ENCODE data around the gene SLC2A9. TPM values are rescaled to one million over a fixed set of nuclear protein-coding genes. Genes with fewer than 3 reads are reported as not detected.

Gene SLC2A9
- total RNA-seq, 1 experiment from 2014 or later: 1.8 TPM

- H3K4me3 Mint-ChIP-seq (ENCODE audit: low read depth, unreplicated experiment): no peak overlapping the region
- CTCF ChIA-PET: no interaction called here
- no peak for TF ChIP-seq CTCF (IDR thresholded peaks at IDR 0.05; ENCODE audit: unreplicated experiment)
Measured at GRCh38 chr4:9971711-9972110, 49.6 kb downstream of the SLC2A9 start.

GRCh38 chr4:9970399-9971011, 50.8 kb downstream of the SLC2A9 start:
- no TSS peak for BruUV-seq (replicated peaks)
- H3K27me3 Mint-ChIP-seq (ENCODE audit: unreplicated experiment): no peaks in the 10 kb centered on the region
- CTCF ChIA-PET: no interaction called here
- no peaks in the 10 kb centered on the region for H3K9me3 Mint-ChIP-seq (ENCODE audit: low read depth, unreplicated experiment)
- H3K4me1 Mint-ChIP-seq (ENCODE audit: low read depth, unreplicated experiment): no peaks in the 10 kb centered on the region
- no peak for TF ChIP-seq CTCF (IDR thresholded peaks at IDR 0.05; ENCODE audit: unreplicated experiment)
- no peaks in the 10 kb centered on the region for H3K36me3 Mint-ChIP-seq (ENCODE audit: insufficient read depth, unreplicated experiment)
- H3K4me3 Mint-ChIP-seq (ENCODE audit: low read depth, unreplicated experiment): no peak overlapping the region
- DNase-seq: no peak
- no peak overlapping the region for H3K27ac Mint-ChIP-seq (ENCODE audit: unreplicated experiment)
- intact Hi-C loops (cut with micrococcal nuclease; ENCODE audit: unreplicated experiment): no loop called here

More at GRCh38 chr4:9971711-9972110, 49.6 kb downstream of the SLC2A9 start:
- no peak for DNase-seq
- Mint-ChIP-seq H3K36me3 (ENCODE audit: insufficient read depth, unreplicated experiment) (no peaks in the 10 kb centered on the region), H3K4me1 (ENCODE audit: low read depth, unreplicated experiment) (no peaks in the 10 kb centered on the region), H3K27me3 (ENCODE audit: unreplicated experiment) (no peaks in the 10 kb centered on the region), H3K27ac (ENCODE audit: unreplicated experiment) (no peak overlapping the region), H3K9me3 (ENCODE audit: low read depth, unreplicated experiment) (no peaks in the 10 kb centered on the region)
- intact Hi-C loops (cut with micrococcal nuclease; ENCODE audit: unreplicated experiment): no loop called here
- no TSS peak for BruUV-seq (replicated peaks)

GRCh38 chr4:9969526-9970398, 51.5 kb downstream of the SLC2A9 start:
- no peak for TF ChIP-seq CTCF (IDR thresholded peaks at IDR 0.05; ENCODE audit: unreplicated experiment)
- no TSS peak for BruUV-seq (replicated peaks)
- no peak for DNase-seq
- no peaks in the 10 kb centered on the region for H3K9me3 Mint-ChIP-seq (ENCODE audit: low read depth, unreplicated experiment)
- no peak overlapping the region for H3K4me3 Mint-ChIP-seq (ENCODE audit: low read depth, unreplicated experiment)
- H3K4me1 Mint-ChIP-seq (ENCODE audit: low read depth, unreplicated experiment): no peaks in the 10 kb centered on the region
- CTCF ChIA-PET: no interaction called here
- intact Hi-C loops (cut with micrococcal nuclease; ENCODE audit: unreplicated experiment): no loop called here
- H3K36me3 Mint-ChIP-seq (ENCODE audit: insufficient read depth, unreplicated experiment): no peaks in the 10 kb centered on the region
- H3K27ac Mint-ChIP-seq (ENCODE audit: unreplicated experiment): no peak overlapping the region
- H3K27me3 Mint-ChIP-seq (ENCODE audit: unreplicated experiment): no peaks in the 10 kb centered on the region

GRCh38 chr4:9968472-9968871, 52.8 kb downstream of the SLC2A9 start:
- no TSS peak for BruUV-seq (replicated peaks)
- H3K4me1 Mint-ChIP-seq (ENCODE audit: low read depth, unreplicated experiment): no peaks in the 10 kb centered on the region

More at GRCh38 chr4:9968472-9968871, 52.8 kb downstream of the SLC2A9 start:
- no peak for DNase-seq
- Mint-ChIP-seq H3K27me3 (ENCODE audit: unreplicated experiment) (peaks cover 6% of the 10 kb centered on the region), H3K9me3 (ENCODE audit: low read depth, unreplicated experiment) (no peaks in the 10 kb centered on the region), H3K36me3 (ENCODE audit: insufficient read depth, unreplicated experiment) (no peaks in the 10 kb centered on the region), H3K4me3 (ENCODE audit: low read depth, unreplicated experiment) (no peak overlapping the region), H3K27ac (ENCODE audit: unreplicated experiment) (no peak overlapping the region)
- no peak for TF ChIP-seq CTCF (IDR thresholded peaks at IDR 0.05; ENCODE audit: unreplicated experiment)
- intact Hi-C loops (cut with micrococcal nuclease; ENCODE audit: unreplicated experiment): no loop called here
- CTCF ChIA-PET: no interaction called here

Data from Calu3 (cell line).